ENCODE data around the gene SMG6.

DNA sequence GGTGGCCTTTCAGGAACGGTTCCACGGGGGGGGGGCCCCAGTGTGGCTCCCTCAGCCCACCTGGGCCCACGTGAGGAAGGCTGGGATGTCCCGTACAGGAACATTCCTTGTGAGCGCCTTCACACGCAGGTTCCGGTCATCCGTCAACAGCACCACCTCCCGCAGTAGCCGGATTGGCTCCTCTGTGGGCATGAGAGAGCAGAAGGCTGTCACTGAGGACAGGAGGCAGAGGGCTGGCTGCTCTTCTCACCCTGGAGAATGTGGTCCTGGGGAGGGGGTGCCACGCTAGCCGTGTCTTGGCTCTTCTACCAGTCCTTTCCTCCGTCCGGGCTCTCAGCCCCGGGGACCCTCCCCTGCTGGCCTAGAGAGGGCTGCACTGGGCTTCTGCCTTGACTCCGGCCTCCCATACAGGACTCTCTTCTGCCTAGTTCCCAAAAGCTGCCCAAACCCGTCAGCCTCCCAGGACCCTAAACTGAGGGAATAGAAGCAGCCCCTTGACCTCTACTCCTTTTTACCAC, 242.1 kb downstream of the SMG6 start:
- no peak for TF ChIP-seq ESRRG (CRISPR knock-in tag; IDR thresholded peaks at IDR 0.05)
- TF ChIP-seq, protein P1, sequence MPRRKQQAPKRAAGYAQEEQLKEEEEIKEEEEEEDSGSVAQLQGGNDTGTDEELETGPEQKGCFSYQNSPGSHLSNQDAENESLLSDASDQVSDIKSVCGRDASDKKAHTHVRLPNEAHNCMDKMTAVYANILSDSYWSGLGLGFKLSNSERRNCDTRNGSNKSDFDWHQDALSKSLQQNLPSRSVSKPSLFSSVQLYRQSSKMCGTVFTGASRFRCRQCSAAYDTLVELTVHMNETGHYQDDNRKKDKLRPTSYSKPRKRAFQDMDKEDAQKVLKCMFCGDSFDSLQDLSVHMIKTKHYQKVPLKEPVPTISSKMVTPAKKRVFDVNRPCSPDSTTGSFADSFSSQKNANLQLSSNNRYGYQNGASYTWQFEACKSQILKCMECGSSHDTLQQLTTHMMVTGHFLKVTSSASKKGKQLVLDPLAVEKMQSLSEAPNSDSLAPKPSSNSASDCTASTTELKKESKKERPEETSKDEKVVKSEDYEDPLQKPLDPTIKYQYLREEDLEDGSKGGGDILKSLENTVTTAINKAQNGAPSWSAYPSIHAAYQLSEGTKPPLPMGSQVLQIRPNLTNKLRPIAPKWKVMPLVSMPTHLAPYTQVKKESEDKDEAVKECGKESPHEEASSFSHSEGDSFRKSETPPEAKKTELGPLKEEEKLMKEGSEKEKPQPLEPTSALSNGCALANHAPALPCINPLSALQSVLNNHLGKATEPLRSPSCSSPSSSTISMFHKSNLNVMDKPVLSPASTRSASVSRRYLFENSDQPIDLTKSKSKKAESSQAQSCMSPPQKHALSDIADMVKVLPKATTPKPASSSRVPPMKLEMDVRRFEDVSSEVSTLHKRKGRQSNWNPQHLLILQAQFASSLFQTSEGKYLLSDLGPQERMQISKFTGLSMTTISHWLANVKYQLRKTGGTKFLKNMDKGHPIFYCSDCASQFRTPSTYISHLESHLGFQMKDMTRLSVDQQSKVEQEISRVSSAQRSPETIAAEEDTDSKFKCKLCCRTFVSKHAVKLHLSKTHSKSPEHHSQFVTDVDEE (CRISPR knock-in tag; IDR thresholded peaks at IDR 0.05), result no peak
- no peak for TF ChIP-seq PPARA (CRISPR knock-in tag; IDR thresholded peaks at IDR 0.05; ENCODE audit: borderline replicate concordance)
- TF ChIP-seq OSR1 (CRISPR knock-in tag; IDR thresholded peaks at IDR 0.05), result no peak
- TF ChIP-seq, protein P2, sequence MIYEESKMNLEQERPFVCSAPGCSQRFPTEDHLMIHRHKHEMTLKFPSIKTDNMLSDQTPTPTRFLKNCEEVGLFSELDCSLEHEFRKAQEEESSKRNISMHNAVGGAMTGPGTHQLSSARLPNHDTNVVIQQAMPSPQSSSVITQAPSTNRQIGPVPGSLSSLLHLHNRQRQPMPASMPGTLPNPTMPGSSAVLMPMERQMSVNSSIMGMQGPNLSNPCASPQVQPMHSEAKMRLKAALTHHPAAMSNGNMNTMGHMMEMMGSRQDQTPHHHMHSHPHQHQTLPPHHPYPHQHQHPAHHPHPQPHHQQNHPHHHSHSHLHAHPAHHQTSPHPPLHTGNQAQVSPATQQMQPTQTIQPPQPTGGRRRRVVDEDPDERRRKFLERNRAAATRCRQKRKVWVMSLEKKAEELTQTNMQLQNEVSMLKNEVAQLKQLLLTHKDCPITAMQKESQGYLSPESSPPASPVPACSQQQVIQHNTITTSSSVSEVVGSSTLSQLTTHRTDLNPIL (CRISPR knock-in tag; IDR thresholded peaks at IDR 0.05; ENCODE audit: low read depth), result no peak
- TF ChIP-seq, protein P3, sequence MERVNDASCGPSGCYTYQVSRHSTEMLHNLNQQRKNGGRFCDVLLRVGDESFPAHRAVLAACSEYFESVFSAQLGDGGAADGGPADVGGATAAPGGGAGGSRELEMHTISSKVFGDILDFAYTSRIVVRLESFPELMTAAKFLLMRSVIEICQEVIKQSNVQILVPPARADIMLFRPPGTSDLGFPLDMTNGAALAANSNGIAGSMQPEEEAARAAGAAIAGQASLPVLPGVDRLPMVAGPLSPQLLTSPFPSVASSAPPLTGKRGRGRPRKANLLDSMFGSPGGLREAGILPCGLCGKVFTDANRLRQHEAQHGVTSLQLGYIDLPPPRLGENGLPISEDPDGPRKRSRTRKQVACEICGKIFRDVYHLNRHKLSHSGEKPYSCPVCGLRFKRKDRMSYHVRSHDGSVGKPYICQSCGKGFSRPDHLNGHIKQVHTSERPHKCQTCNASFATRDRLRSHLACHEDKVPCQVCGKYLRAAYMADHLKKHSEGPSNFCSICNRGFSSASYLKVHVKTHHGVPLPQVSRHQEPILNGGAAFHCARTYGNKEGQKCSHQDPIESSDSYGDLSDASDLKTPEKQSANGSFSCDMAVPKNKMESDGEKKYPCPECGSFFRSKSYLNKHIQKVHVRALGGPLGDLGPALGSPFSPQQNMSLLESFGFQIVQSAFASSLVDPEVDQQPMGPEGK (CRISPR knock-in tag; IDR thresholded peaks at IDR 0.05; ENCODE audit: borderline replicate concordance), result no peak
